Mucosa of descending colon (tissue), 3 donors: Measurements from ENCODE around the gene PTPRJ. TPM values are rescaled to one million over a fixed set of nuclear protein-coding genes. Genes with fewer than 3 reads are reported as not detected.

Source experiments
- ATAC-seq: fragments of 200-7000 bp; cut with Tn5 transposase; one replicate; pipeline ENCODE4 v1.9.1; 2020; ENCODE audit warnings: mild to moderate bottlenecking, moderate library complexity
- DNase-seq, 3 donors: peaks; one replicate each; pipeline ENCODE4 v3.0.0-alpha.2; 2020
- H3K36me3 ChIP-seq: fragments of 200-600 bp; one replicate; pipeline ENCODE4 v1.8.0; 2021; ENCODE audit warnings: low read depth, mild to moderate bottlenecking
- H3K4me1 ChIP-seq: fragments of 200-600 bp; one replicate; pipeline ENCODE4 v1.8.0; 2021; ENCODE audit warnings: low read depth, mild to moderate bottlenecking
- H3K4me3 ChIP-seq: fragments of 200-600 bp; one replicate; pipeline ENCODE4 v1.8.0; 2021; ENCODE audit warnings: mild to moderate bottlenecking
- H3K9me3 ChIP-seq: fragments of 200-600 bp; one replicate; pipeline ENCODE4 v1.8.0; 2021; ENCODE audit warnings: mild to moderate bottlenecking
- CTCF ChIP-seq: fragments of 200-600 bp; IDR thresholded peaks from one replicate; pipeline ENCODE4 v1.8.0; 2022; ENCODE audit warnings: antibody characterized with exemption, mild to moderate bottlenecking
- intact Hi-C, 2 donors: fragments of 100-400 bp; cut with DNase I in 1 of 2; cut with micrococcal nuclease in 1 of 2; formaldehyde crosslinking; loops; one replicate each; pipeline versions ENCODE4 v1.11.0 to v1.11.1; 2022; cut with DNase I, micrococcal nuclease
- total RNA-seq, 3 donors: library from RNA; stranded (reverse); fragmentation: NEBNext Ultra II Directional in 2 of 3; extraction: Animal tissue kit (Norgen Biotek cat#: 25700) in 2 of 3; gene quantifications; one replicate each; pipeline versions ENCODE4 v1.2.1 to v1.2.4, GENCODE V29; 2021 to 2023
- donor health status: DM: no; HTN: no; CAD: no; lungs with moderate emphysema.
- donor health status: DM: no; HTN: no; CAD: no.
- donor health status: DM: no; HTN: yes; CAD: no.

The PTPRJ gene
- total RNA-seq, 3 donors from 2014 or later, result 27.8 to 54.6 (median 44.0) TPM

- DNase-seq, result peak; percentile 69 to 81 (median 76)
Measured at GRCh38 chr11:48087974-48088681, 107.8 kb downstream of the PTPRJ start.

GRCh38 chr11:48088682-48089050, 108.3 kb downstream of the PTPRJ start:
- DNase-seq, result no peak
- no peak for TF ChIP-seq CTCF
- H3K9me3 ChIP-seq, result no peaks in the 10 kb centered on the region
- ATAC-seq, result peak; percentile 56
- H3K4me1 ChIP-seq, result peaks cover 26% of the 10 kb centered on the region
- intact Hi-C loops, result no loop called here
- no peaks in the 10 kb centered on the region for H3K36me3 ChIP-seq
- no peak overlapping the region for H3K4me3 ChIP-seq

More at GRCh38 chr11:48087974-48088681, 107.8 kb downstream of the PTPRJ start:
- H3K36me3 ChIP-seq, result no peaks in the 10 kb centered on the region
- H3K4me1 ChIP-seq, result peaks cover 22% of the 10 kb centered on the region
- no peaks in the 10 kb centered on the region for H3K9me3 ChIP-seq
- intact Hi-C loops, result no loop called here
- peak; percentile 85 for ATAC-seq
- H3K4me3 ChIP-seq, result no peak overlapping the region
- TF ChIP-seq CTCF, result no peak

GRCh38 chr11:48090174-48090573, 109.8 kb downstream of the PTPRJ start:
- TF ChIP-seq CTCF, result no peak
- peaks cover 40% of the 10 kb centered on the region for H3K4me1 ChIP-seq
- no peaks in the 10 kb centered on the region for H3K36me3 ChIP-seq
- no peaks in the 10 kb centered on the region for H3K9me3 ChIP-seq
- DNase-seq (no peak), ATAC-seq (no peak)
- no peak overlapping the region for H3K4me3 ChIP-seq
- intact Hi-C loops, result no loop called here

- ATAC-seq (no peak), DNase-seq (no peak)
- Histone ChIP-seq H3K4me1 (peaks cover 40% of the 10 kb centered on the region), H3K36me3 (no peaks in the 10 kb centered on the region), H3K9me3 (no peaks in the 10 kb centered on the region), H3K4me3 (no peak overlapping the region)
- TF ChIP-seq CTCF, result no peak
- intact Hi-C loops, result no loop called here
Measured at GRCh38 chr11:48091426-48092102, 111.2 kb downstream of the PTPRJ start.

GRCh38 chr11:48093323-48093722, 113.0 kb downstream of the PTPRJ start:
- ATAC-seq (peak; percentile 77), DNase-seq (no peak)
- TF ChIP-seq CTCF, result no peak
- Histone ChIP-seq H3K4me3 (no peak overlapping the region), H3K4me1 (peaks cover 34% of the 10 kb centered on the region), H3K36me3 (no peaks in the 10 kb centered on the region), H3K9me3 (no peaks in the 10 kb centered on the region)
- intact Hi-C loops, result no loop called here
